ENCODE results near the gene KCTD5.
"Not testable (repeated sequence)": the region's sequence is repeated elsewhere in the genome, so short reads cannot be mapped to it uniquely, and the experiment has no call there.

The KCTD5 gene

DNA sequence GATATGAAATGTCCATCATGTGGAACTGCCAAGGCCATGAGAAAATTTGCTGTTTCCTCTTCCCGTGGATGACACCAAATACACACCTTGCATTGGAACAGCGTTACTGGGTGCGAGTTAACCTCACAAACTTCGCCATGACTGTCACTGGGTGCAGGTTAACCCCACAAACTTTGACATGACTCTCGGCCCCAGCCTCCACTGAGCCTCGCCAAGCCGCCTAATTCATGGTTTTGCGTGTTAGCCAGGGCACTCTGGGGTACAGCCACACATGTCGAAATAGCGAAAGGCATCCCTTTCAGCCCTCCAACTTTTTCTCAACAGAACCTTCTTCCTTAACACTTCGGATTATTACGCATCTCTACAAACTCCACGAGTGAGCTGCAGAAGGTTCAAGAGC is 10.6 kb upstream of the KCTD5 start:
- no peak for DNase-seq (ENCODE audit: low read depth, low spot score)

GRCh38 chr16:2673066-2673999 is 9.0 kb upstream of the KCTD5 start:
- DNase-seq (ENCODE audit: low read depth, low spot score): peak; percentile 92

GRCh38 chr16:2675021-2675420 is 7.3 kb upstream of the KCTD5 start:
- DNase-seq (ENCODE audit: low read depth, low spot score): no peak

- no peak for DNase-seq (ENCODE audit: low read depth, low spot score)
These were observed 6.6 kb upstream of the KCTD5 start for GRCh38 chr16:2675714-2676113.

DNA sequence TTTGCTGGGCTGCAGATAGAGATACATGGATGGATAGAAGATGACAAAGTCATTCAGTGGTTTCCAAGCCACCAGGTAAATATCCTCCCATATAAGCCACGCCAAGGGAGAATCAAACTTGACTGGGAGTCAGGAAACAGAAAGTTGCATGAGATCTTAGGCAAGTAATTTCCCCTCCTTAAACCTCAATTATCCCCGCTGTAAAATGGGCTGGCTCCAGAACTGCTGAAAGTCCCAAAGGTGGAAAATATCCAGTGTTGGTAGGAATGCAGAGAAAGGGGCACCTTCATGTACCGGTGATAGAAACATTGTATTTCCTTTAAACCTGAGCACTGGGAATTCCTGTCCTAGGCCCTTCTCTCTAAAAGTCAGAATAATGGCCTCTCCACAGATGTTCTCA is 5.4 kb upstream of the KCTD5 start:
- not testable (repeated sequence) for DNase-seq (ENCODE audit: low read depth, low spot score)

DNA sequence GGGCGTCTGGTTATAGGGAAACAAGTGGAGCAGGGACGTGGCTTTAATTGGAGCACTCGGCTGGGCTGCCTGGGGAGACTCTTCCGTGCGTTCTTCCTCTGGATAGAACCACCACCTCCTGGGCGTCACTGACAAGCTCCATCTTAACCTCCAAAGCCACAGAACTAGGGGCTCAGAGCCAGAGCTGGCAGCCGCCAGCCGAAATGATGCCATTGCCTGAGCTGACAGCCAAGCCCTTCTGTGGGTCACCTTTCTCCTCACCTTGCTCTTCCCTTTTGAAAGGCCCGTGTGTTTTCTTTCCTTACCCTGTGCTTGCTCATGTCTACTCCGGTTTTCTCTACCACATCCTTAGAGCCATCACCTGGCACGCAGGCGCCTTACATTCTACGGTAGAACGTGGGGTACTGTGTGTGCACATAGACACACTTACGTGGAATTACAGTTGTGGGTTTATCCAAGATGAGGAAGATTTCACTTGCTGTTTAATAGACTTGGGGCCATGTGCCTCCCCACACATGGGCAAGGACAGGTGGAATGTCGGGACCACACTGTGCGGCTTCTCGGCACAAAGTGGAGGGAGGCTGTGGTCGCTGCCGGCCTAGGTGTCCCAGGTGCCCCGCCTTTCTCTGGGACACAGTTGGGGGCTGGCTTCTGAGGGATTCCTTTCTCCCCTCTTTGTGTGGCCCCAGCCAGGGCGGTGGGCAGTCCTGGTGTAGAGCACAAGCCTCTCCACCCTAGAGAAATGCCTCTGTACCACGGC is 3.9 kb upstream of the KCTD5 start:
- not testable (repeated sequence) for DNase-seq (ENCODE audit: low read depth, low spot score)

GRCh38 chr16:2679902-2680301 is 2.4 kb upstream of the KCTD5 start:
- not testable (repeated sequence) for DNase-seq (ENCODE audit: low read depth, low spot score)

DNA sequence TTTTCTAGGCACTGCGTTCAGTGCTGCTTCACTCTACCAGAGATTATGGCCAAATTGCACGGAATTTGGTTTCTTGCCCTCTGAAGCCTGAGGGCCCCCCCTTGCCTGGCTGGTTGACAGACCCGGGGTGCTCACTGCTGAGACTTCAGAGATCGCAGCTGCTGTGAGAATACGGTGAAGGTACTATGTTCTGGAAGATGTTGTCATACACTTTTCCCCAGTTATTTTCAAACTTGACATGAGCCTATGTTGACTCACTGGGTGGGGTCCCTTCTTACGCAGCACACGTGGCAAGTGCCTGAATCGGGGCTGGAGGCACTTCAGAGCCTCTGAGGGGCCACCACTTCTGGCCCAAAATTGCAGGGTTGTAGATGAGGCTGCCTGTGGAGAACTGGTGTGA is 2.0 kb upstream of the KCTD5 start:
- DNase-seq (ENCODE audit: low read depth, low spot score): not testable (repeated sequence)

- not testable (repeated sequence) for DNase-seq (ENCODE audit: low read depth, low spot score)
These were observed 718 bp downstream of the KCTD5 start for GRCh38 chr16:2683041-2683440.

DNA sequence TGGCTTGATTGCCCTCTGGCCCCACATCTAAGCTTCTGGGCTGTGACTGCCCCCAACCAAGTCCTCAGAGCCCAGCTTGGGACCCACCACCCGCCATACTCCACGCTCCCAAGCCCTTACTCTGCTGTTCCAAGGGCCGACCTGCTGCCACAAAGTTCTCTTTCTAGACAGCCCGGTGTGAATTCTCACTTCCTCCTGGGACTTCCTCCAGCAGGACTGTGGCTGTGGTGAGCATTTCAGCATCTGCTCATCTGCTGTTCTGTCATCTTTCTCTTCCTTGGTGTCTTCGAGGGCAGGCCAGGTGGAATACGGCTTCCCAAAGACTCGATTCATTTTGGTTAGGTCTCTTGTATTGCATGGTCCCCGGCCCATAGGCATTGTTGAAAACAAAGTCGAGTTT is 3.8 kb downstream of the KCTD5 start:
- not testable (repeated sequence) for DNase-seq (ENCODE audit: low read depth, low spot score)

- DNase-seq (ENCODE audit: low read depth, low spot score): no peak
These were observed 4.7 kb downstream of the KCTD5 start for GRCh38 chr16:2686912-2687507.

DNA sequence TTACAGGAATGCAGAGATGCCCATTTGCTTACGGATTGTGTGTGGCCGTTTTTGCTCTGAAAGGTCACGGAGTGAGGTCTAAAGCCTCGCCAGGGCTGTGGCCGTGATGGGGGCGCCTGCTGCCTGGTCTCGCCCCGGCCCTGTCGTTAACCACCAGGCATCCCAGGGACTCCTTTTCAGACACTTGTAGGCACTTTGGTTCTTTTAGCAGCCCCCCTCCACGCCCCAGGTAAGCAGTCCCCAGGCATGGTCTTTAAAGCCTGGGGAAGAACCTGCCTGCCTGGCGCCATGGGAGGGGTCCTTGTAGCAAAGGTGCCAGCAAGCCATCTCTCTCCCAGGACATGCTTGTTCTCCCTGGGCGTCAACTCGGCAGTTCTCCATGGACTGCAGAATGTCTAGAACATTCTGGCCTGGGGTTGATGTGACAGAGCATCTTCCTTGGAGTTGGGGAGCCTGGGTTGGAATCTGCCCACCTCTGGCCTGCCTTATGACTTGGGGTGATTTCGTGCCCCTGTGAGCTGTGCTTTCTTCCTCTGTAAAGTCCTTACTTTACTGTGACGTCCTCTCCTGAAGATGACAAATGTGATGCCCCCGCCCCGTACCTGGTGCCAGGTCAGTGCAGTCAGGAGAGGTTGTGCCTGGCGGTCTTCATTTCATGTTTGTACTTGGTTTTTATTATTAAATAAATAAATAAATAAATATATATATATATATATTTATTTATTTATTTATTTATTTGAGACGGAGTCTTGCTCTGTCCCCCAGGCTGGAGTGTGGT is 5.4 kb downstream of the KCTD5 start:
- DNase-seq (ENCODE audit: low read depth, low spot score): no peak

- DNase-seq (ENCODE audit: low read depth, low spot score): not testable (repeated sequence)
These were observed 7.1 kb downstream of the KCTD5 start for GRCh38 chr16:2689422-2689821.

- no peak for DNase-seq (ENCODE audit: low read depth, low spot score)
These were observed 7.9 kb downstream of the KCTD5 start for GRCh38 chr16:2689968-2690801.

DNA sequence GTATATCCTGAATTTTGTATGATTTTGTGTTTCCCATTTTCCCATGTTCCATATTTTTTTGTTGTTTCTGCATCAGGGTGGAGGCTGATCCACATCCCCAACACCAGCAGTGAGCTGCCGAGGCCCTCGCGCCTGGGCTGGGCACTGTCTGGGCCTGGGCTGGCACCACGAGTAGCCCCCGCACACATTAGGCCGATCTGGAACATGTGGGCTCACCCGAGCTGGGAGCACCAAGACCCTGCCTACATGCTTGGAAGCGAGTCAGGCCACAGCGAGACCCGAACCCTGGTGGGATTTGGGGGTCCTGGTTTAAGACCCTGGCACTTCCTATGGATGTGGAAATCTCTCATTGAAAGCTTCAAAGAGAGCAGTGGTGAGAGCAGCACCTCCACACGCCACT is 8.5 kb downstream of the KCTD5 start:
- no peak for DNase-seq (ENCODE audit: low read depth, low spot score)

GRCh38 chr16:2691491-2692248 is 9.3 kb downstream of the KCTD5 start:
- no peak for DNase-seq (ENCODE audit: low read depth, low spot score)

DNA sequence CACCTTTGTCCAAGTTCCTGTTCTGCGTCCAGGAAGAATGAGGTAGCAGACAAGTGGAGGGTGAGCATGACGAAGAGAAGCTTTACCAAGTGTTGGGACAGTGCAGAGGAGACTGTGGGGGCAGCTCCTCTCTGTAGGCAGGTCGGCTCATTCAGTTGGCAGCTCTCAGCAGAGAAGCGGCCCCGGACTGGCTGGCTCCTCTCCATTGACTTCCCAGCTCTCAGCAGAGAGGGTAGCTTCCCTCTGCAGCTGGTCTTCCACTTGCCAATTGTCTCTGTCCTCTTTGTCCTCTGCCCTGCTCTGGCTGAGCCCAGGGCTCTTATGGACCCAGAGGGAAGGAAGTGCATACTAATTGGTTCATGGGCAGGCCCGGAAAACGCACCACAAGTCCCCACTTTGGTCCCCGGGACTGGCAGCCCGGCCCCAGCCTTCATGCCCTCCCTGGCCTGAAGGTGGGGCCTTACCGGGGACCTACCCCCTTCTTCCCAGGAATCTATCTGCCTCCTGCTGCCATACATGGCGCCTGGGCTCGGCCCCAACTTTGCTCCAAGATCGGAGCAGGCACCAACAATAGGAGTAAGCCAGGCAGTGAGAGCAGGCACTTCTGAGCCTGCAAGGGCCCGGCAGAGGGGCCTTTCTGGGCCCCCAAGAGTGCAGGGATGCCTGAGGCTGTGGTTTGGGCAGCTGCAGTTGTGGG is 10.1 kb downstream of the KCTD5 start:
- no peak for DNase-seq (ENCODE audit: low read depth, low spot score)

DNA sequence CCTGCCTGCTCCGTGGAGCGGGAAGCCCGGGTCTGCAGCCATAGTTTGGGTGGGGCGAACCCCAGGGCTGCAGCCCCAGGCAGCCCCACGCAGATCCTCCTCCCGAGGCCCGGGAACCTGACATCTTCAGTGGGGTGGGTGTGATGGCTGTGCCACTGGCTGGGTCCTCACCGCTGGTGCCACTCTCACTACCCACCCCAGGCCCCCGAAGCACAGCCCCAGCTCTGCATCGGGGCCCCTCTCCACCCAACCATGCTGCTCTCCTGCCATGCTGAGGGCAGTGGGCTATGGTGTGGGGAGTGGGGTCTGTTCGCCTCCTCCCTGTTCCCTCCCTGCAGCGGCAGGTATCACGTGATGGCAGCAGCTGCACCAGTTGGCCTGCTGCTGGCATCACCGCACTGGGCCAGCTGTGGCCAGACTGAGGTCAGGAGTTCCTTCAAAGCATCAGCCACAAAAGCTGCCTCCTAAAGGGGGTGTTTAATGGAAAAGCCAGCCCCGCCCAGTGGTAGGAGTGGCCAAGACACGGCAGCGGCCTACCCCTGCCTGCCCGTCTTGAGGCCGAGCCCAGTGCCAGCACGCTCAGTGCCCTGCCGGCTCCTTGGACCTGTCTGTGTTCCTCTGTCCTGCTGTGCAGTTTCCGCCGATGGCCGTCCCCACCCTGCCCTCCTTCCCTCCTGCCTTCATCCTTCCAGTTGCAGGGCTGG is 10.8 kb downstream of the KCTD5 start:
- no peak for DNase-seq (ENCODE audit: low read depth, low spot score)
